Ureter (tissue), 1 donor: ENCODE data around the gene CXCL5. TPM values are rescaled to one million over a fixed set of nuclear protein-coding genes. Genes with fewer than 3 reads are reported as not detected.
"Not testable (repeated sequence)": the region's sequence is repeated elsewhere in the genome, so short reads cannot be mapped to it uniquely, and the experiment has no call there.

Experiments
- DNase-seq: peaks from one replicate; pipeline ENCODE4 v3.0.0-alpha.2; 2020; ENCODE audit warnings: low spot score
- total RNA-seq: library from RNA; stranded (reverse); gene quantifications from one replicate; pipeline ENCODE4 v1.2.4, GENCODE V29; 2023
- donor health status: DM: yes; HTN: yes; CAD: no.

Gene CXCL5
- total RNA-seq, 1 donor from 2014 or later = not detected

DNA sequence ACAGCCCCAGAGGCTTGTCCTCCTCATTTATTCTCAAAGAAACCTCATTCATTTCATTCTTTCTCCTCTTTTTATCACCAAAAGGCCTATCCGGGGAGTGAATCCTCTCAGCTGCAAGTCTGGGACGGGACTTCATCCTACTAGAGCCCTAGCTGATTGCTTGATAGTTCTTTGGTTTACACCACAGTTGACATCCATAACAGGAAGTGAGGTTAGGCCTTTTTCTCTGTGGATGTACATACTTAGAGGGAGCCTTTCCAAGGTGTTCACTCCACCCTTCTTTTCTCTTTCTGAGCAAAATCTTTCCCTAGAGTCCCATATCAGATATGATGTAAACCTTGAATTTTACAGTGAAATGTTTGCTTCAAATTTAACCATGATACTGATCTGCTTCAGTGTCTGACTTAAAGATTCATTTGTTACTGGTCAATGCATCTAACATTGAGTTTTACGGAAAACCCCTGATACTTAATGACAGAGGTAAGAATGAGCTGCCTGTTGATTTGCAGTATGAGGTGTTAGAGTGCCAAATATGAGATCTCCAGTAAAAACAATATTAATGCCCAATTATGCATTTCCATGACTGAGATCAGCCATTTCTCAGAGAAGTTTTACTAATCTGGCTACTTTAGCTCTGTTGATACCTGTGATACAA, 16.8 kb upstream of the CXCL5 start:
- DNase-seq = no peak

DNA sequence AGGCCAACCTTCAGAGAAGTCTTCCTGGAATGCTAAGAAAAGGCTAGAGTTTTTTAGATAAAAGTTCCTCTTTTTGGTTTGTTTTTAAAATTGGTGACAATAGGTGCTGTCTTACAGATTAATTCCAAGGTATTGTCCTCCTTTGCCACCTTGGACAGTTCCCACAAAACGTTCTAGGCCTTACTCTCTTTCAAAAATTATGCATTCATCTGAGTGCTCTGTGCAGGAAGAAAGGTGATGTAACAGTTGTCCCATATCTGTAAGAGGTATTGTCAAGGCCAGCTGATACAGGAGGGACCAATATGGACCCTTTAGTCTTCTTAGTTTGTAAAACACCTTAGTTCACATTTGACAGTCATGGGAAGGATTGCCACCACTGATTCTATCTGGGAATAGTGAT, 15.9 kb upstream of the CXCL5 start:
- DNase-seq = no peak

DNA sequence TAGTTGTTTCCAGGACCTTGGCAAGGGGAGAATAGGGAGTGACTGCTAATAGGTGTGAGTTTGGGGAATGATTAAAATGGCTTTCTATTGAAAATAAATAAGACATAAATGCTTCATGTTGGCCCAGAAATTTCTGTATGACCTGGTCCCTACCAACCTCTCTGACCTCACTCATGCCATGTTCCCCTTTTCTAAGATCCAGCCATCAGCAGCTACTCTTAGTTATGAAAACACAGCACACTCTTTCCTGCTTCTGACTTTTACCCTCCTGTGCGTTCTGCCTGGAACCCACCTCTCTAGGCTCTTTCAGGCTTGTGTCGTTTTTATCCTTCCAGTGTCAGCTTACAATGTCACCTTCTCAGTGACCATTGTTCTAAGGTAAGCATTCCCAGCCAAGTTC, 14.8 kb upstream of the CXCL5 start:
- DNase-seq = no peak

DNA sequence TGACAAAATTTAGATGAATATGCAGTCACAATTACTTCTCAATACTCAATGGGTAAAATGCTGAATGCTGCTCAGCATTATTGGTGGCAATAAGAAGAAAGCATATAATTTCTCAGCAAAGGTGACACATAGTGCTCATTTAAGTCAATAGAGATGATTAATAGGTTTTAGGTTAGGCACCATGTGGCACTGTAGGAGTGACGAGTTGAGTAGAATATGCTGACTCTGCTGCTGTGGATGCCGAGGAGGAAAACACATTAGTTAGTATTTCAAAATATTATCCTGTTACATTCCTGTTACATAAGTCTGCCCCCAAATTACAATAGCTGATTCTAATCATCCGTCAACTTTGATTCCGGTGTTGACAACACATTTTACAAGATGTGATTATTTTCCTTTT, 13.7 kb upstream of the CXCL5 start:
- no peak for DNase-seq

DNA sequence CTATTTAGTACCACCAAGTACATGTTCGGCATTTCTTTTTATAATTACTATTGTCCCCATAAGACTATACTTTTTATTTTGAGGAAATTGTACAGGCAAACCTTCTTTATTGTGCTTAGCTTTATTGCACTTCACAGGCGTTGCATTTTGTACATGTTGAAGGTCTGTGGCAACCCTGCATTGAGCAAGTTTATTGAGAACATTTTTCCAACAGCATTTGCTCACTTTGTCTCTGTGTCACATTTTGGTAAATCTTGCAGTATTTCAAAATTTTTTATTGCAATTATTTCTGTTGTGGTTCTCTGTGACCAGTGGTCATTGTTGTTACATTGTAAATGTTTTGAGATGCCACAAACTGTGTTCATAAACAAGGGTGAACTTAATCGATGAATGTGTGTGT, 10.8 kb upstream of the CXCL5 start:
- DNase-seq = no peak

DNA sequence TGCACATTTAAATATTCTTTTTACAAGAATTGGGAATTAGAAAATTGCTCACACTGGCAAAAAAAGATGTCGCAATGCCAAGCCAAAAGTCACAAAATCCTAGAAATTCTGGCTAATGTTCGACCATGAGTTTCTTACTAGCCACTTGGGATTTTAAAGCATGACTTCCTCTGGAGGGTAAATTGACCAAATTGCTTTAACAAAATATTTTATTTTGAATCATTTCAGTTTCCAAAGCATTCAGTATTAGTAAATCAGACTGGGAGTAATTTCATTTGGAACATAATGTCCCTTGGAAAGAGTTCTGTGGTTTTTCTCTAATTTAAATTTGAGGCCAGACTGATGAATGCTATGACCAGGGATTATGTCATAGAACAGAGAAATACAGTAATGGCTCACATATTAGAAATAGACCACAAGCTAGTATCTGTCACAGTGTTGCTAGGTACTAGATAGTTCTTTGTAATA, 7.6 kb upstream of the CXCL5 start:
- DNase-seq = no peak

DNA sequence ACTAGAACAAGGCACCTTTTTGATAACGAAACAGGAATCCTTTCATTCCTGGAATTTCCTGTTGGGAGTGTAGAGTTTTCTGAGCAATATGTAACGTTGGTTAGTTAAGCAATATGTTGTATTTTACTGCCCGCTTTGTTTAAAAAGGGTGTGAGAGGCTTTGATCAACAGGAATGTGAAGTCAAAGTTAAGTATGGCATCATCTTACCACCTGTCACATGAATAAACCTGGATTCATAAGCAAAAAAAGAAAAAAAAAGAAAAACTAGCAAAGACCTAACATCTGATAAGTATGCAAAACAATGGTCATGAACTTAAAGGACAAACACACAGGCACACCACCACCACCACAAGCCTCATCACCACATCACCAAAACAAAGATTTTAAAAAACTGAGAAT, 7.1 kb upstream of the CXCL5 start:
- DNase-seq = no peak

DNA sequence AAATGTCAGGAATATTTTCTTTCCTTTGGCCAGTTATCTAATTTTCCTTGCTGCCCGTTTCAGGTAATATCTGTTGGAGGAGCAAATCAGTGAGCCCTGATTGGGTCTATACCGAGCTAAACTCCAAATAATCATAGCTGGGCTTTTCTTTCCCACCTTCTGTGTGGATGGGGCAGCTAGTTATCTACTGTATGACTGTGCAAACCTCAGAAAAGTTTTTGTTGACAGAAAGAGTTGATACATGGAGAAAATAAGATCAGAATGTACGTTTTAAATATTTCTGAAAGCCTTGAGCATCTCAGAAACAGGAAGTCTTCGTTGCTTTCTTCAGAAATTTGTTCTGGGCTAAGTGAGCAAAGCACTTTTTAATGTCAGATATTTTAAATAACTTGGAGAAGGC, 6.2 kb upstream of the CXCL5 start:
- DNase-seq = no peak

DNA sequence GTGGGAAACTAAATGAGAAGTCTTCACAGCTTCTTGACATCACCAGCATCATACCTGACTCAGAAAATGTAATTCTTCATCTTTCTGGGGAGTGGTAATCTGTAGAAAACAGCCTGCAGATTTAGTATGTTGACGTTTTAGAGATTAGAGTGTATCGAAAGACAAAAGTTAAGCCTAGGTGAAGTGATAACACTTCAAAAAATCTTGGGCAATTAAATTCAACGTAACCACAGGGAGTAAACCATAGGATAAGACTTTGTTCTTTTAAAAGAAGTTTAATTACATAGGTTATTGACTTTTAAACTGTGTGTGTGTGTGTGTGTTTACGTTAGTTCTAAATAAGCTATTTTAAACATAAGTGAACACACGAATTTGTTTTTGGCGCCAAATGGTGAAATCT, 1.8 kb upstream of the CXCL5 start:
- no peak for DNase-seq

DNA sequence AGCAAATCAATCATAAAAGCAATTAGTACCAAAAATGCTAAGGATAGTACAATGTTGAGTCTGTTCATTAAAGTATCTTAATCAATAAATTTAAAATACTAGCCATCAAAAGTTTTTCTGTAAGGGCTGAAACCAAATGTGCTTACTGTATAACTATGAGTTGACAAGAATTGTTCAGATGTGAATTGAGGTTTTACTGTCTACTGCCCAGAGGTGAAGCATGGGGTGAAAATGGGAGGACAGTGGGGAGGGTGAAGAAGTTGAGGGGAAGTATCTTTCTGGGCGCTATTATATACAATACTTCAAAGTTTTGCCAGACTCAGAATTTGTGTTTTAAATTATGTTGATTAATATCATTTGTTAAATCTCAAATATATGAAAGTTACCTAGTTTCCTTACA, 6.4 kb downstream of the CXCL5 start:
- no peak for DNase-seq

DNA sequence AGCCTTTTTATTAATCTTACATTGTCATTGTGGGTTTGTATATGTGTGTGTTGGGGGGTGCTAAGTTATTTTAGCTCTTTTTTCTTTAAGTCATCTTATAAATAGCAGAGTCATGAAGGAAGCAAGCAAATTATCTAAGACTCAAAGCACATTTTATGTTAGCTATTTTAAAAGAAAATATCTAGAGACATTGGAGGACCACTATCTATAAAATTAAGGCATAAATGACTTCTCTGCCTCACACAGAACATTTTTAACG, 6.8 kb downstream of the CXCL5 start:
- no peak for DNase-seq

DNA sequence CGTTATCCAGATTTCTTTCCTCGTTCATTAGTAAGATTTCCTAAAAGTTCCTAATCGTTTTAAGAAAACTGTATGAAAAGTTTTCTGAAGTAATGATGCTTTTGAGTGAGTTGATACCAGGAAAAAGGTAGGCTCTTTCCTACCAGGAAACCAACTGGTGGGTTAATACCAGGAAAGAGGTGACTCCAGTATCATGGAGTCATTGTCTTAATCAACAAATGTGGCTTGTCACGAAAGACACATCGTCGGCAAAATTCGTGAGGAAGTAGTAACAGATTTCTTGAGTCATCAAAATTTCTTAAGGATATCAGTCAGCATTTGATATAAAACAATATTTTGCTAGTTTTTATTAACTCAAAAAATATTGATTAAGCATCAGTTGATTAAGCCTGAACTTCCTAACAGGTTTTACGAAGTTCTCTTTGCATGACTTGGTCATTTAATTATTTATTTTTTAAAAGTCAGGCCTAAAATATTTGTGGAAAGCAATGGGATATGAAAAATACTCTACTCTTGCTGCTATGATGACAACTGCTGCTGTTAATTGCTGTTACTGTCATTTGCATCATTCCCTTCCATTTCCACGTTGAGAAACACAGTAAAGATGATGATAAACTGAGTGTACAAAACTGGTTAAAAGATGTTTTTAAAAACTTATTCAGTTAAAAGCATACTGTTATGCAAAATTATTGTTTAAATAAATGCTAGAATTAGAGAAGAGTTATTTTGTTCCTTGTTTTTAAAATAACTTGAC, 7.3 kb downstream of the CXCL5 start:
- DNase-seq = no peak

DNA sequence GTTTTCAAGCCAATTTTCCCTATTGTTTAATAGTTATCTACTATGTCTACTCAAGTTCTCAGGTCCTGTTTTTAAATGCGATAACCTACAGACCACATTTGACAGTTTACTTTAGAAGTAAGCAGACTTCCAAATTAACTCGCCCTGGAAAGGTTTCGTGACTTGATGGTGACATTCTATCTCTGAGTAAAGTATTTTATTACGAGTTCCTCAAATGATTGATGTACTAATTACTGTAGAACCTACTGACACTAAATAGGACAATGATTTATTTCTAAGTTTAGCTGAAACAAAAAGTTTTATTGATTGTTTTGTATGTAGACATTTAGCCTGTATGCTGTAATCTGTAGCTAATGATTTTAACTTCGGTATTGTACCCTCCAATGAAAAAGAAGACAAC, 8.5 kb downstream of the CXCL5 start:
- no peak for DNase-seq

DNA sequence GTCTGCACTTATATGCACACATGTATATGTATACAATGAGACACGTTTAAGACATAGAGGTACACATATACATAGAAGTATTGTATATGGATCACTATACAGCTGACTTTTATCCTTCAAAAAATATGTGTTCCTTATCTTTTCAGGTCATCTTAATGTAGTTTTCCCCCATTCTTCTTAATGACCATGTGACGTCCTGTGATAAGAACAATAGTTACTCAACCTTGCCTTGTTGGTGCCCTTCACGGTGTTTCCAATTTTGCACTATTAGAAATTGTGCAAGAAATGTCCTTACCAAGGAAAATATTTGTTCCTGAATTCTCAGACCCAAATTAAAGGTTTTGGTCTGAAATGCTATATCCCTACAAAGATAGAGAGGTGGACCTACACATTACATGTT, 9.4 kb downstream of the CXCL5 start:
- no peak for DNase-seq

DNA sequence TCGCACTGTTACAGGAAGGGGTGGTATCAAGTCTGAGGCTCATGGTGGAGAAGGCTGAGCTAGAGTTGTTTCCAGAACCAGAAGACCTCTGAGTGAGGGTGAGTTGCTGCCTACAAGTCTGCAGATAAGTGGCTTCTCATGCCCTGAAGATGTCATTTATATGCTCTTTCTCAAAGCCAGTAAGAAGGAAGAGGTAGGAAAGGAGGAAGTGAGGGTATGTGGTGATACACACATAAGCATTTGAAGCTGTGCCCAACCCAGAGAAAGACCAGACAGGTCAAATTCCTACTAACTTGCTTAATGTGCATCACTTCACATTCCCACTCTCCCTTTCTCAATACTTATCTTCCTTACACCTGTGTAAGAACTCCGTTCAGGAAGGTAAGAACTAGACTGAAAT, 10.4 kb downstream of the CXCL5 start, which contains the start of gene PPBP:
Gene PPBP, minus strand, starts transcription at position 130 of the 400 bp plus-strand sequence. Its CDS starts 87 bp downstream, at position 43.
- no peak for DNase-seq

DNA sequence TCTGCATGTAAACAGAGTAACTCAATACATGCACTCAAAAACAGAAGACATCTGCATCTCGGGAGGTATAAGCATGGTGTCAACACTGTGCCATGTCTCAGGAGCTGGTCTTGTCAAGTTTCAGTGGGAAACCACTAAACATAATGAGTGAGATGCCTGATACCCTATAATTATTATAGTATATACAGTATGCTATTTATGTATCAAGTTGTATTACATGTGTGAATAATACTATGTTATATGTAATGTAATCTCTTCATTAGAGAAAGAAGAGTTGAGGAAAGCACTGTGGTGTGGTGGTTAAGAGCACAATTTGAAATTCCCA, 13.0 kb downstream of the CXCL5 start:
- no peak for DNase-seq

DNA sequence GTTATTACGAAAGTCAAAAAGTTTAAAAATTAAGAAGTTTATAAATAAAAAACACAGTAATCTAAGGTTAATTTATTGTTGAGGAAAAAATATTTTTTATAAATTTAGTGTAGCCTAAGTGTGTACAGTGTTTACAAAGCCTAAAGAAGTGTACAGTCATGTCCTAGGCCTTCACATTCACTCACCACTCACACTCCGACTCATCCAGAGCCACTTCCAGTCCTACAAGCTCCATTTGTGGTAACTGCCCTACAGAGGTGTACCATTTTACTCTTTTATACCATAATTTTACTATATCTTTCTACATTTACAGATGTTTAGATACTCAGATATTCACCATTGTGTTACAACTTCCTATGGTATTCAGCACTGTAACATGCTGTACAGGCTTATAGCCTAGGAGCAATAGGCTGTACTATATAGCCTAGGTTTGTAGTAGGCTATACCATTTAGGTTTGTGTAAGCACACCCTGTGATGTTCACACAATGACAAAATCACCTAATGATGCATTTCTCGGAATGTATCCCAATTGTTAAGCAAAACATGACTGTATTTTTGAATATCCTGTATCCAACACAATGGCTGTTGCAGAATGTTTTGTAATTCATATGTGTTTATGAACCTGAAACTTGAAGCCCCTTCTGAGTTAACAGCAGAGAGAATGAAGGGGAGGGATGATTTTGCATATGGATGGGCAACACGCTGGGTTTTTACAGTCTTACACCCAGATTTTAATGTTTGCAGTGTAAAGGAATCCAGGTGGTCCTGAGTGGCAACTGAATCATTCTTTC, 13.5 kb downstream of the CXCL5 start:
- no peak for DNase-seq

DNA sequence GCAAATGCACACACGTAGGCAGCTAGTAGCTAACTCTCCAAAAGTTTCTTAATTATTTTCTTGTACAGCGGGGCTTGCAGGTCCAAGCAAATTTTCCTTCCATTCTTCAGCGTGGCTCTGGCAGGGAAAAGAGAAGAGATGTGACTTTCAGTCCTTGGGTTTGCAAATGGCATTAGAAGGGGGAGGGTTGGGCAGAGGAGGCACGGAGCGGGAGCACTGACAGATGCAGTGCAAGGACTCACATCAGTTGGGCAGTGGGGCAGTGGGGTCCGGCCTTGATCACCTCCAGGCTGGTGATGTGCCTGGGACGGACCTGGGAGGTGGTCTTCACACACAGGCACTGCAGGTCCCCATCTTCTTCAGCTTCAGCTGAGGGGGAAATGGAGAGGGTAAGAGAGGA, 17.3 kb downstream of the CXCL5 start:
- DNase-seq = not testable (repeated sequence)

DNA sequence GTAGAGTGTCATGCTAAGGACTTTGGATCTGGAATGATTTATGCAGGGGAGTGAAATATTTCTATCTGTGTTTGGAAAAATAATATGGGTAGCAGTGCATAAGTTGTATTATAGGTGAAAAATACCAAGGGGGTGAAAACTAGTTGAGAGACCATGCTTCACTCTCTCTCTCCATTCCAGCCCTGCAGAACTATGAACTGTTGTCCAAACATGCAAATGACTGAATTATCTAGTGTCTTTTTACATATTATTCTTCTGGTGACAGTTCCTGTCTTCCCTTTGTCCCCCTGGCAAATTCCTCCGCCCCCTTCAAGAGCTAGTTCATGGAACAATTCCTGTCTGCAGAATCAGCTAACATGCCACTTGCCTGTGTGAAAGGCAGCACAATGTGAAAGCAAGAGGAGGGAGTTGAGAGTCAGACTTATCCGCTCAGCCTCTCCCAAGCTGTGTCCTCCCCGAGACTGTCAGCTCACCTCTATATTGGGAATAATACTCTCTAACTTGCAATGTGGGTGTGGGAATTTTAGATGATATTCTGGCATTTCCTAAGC, 19.0 kb downstream of the CXCL5 start:
- no peak for DNase-seq

DNA sequence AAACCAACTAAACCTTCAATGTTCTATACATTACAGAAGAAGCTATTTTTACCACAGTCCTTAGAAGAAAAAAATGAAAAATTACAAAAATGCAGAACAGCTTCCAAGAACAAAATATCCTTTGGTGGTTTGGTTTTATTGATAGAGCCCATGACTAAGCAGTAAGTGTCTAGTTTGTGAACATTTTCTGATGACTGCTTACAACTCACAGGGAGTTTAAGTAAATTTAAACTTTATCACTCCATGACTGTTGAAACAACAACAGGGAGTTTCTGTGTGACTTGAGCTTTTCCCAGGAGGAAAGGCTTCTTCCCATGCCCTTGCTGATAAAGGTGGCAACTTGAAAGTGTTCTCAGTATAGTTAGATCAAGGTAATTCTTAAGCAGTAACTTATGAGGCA, 19.6 kb downstream of the CXCL5 start:
- no peak for DNase-seq

DNA sequence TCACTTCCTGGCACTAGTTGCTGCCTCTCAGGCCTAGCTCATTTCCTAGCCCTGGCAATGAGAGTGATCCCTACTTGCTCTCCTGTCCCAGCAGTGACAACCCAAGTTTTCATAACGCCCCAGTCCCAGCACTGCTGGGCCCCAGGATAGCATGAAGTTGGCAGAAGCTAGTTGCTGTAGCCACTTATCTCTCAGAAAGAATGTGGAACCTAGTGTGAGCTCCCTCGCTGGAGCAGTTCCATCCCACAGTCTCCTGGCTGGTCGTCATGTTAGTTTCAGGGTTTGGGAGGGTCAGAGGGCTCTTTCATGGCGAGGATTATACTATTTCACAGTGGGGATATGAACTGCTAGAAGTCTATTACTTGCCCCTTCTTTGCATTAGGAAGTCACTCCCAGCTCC, 21.8 kb downstream of the CXCL5 start:
- DNase-seq = no peak

DNA sequence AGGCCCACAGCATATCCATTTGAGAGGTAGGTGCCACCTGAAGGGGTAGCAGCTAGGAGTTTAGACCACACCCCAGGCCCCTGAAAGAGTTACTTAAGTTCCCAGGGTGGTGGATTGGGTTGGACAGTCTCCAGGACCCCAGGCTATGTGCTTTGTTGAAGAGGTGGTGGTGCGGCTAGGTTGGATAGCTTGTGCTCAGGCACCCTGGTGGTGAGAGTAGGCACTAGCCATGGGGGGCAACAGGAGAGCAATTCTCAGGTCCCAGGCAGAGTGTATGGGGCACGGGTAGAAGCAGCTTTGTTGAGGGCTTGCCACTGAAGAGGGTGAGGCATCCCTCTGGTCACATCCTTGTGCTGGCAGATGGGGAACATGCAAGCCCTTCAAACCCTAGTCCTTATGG, 22.3 kb downstream of the CXCL5 start:
- DNase-seq = no peak

DNA sequence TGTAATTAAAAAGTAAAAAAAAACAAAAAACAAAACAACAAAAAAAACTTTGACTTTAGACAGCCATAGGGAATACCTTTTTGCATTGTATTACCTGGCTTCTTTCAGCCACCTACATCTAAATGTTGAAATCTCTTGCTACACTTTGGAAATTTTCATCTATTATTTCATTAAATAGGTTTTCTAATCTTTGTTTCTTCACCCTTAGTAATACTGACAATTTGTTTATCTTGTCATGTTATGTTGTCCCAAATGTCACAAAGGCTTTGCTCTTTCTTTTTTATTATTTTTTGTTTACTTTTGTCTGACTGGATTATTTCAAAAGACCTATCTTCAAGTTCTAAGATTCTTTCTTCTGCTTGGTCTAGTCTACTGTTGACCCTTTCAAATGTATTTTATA, 24.1 kb downstream of the CXCL5 start:
- DNase-seq = no peak
